Panc1 (cell line): Measurements from ENCODE around the gene USP32.

Source experiments
- POLR2AphosphoS5 ChIP-seq: IDR thresholded peaks from 2 replicates; pipeline ENCODE4 v1.6.1; 2012; ENCODE audit warnings: mild to moderate bottlenecking, low read depth, low read length, moderate library complexity
- TF ChIP-seq, protein P1 (sequence below), 2 experiments: IDR thresholded peaks; 2 replicates each; pipeline ENCODE4 v1.6.1; 2011 to 2012; ENCODE audit warnings: low read depth in 2 of 2, control low read depth in 1 of 2, low read length in 1 of 2, mild to moderate bottlenecking in 1 of 2, moderate library complexity in 1 of 2; ENCODE audit not compliant: insufficient read depth in 1 of 2
- TF ChIP-seq, protein P2 (sequence below): fragments of 450-650 bp; IDR thresholded peaks from 2 replicates; pipeline ENCODE4 v1.5.1; 2017; ENCODE audit warnings: mild to moderate bottlenecking

DNA sequence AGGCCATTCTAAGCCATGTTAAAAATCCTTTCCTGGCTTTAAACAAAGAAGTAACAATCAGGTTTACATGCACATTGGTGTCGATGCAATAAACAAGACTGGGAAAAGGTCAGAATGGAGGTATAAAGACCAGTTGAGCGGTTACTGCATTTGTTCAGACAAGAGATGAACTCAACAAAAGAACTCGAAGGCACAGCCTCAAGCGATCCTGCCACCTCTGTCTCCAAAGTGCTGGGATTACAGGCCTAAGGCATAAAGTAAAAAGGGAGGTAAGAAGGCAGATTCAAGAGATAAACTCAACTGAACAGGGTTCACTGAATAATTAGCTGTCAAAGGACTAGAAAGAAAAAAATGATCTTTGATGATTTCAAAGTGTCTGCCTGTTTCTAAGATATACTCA lies 39.4 kb downstream of the USP32 start:
- TF ChIP-seq, protein P1, sequence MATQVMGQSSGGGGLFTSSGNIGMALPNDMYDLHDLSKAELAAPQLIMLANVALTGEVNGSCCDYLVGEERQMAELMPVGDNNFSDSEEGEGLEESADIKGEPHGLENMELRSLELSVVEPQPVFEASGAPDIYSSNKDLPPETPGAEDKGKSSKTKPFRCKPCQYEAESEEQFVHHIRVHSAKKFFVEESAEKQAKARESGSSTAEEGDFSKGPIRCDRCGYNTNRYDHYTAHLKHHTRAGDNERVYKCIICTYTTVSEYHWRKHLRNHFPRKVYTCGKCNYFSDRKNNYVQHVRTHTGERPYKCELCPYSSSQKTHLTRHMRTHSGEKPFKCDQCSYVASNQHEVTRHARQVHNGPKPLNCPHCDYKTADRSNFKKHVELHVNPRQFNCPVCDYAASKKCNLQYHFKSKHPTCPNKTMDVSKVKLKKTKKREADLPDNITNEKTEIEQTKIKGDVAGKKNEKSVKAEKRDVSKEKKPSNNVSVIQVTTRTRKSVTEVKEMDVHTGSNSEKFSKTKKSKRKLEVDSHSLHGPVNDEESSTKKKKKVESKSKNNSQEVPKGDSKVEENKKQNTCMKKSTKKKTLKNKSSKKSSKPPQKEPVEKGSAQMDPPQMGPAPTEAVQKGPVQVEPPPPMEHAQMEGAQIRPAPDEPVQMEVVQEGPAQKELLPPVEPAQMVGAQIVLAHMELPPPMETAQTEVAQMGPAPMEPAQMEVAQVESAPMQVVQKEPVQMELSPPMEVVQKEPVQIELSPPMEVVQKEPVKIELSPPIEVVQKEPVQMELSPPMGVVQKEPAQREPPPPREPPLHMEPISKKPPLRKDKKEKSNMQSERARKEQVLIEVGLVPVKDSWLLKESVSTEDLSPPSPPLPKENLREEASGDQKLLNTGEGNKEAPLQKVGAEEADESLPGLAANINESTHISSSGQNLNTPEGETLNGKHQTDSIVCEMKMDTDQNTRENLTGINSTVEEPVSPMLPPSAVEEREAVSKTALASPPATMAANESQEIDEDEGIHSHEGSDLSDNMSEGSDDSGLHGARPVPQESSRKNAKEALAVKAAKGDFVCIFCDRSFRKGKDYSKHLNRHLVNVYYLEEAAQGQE (IDR thresholded peaks at IDR 0.05; ENCODE audit: insufficient read depth in 1 of 2, low read depth in 2 of 2, low read length in 1 of 2) = no peak
- TF ChIP-seq, protein P2, sequence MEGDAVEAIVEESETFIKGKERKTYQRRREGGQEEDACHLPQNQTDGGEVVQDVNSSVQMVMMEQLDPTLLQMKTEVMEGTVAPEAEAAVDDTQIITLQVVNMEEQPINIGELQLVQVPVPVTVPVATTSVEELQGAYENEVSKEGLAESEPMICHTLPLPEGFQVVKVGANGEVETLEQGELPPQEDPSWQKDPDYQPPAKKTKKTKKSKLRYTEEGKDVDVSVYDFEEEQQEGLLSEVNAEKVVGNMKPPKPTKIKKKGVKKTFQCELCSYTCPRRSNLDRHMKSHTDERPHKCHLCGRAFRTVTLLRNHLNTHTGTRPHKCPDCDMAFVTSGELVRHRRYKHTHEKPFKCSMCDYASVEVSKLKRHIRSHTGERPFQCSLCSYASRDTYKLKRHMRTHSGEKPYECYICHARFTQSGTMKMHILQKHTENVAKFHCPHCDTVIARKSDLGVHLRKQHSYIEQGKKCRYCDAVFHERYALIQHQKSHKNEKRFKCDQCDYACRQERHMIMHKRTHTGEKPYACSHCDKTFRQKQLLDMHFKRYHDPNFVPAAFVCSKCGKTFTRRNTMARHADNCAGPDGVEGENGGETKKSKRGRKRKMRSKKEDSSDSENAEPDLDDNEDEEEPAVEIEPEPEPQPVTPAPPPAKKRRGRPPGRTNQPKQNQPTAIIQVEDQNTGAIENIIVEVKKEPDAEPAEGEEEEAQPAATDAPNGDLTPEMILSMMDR = no peak
- no peak for TF ChIP-seq POLR2AphosphoS5
